Measurements from ENCODE around the gene PCSK6.
"Not testable (repeated sequence)": the region's sequence is repeated elsewhere in the genome, so short reads cannot be mapped to it uniquely, and the experiment has no call there.

The PCSK6 gene

DNA sequence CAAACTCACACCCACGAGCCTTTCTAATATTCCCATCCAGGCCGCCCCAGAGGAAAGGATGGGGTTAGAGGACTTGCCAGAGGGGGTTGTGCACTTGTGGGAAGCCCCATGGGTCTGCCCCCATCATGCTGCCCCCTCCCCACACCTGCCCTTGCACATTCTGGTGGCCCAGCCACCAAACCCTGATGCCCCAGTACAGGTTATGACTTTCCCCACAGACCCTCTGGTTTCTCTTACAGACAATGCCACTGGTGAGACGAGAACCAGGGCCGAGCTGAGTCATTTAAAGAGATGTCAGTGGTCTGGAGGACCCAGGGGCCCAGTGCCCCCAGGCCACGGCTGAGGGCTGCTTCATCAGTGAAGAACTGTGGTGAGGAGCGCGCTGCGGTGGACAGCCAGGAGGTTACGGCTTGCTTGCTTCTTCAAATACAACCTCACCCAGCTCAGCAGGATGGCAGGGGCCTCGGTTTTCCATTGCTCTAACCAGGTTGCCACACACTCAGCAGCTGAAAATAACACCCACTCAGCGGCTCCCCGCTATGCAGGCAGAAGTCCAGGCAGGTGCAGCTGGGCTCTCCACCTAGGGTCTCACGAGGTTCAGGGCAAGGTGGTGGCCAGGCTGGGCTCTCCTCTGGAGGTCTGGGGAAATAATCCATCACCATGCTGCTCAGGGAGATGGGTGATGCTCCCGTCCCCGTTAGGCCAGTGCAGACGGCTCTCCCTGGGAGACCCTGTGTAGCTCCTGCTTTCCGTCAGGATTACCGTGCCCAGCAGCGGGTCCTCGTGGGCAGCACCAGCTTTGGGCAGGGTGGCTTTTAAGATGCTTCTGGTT lies 180.7 kb downstream of the PCSK6 start:
- DNase-seq (ENCODE audit: low read depth): no peak

DNA sequence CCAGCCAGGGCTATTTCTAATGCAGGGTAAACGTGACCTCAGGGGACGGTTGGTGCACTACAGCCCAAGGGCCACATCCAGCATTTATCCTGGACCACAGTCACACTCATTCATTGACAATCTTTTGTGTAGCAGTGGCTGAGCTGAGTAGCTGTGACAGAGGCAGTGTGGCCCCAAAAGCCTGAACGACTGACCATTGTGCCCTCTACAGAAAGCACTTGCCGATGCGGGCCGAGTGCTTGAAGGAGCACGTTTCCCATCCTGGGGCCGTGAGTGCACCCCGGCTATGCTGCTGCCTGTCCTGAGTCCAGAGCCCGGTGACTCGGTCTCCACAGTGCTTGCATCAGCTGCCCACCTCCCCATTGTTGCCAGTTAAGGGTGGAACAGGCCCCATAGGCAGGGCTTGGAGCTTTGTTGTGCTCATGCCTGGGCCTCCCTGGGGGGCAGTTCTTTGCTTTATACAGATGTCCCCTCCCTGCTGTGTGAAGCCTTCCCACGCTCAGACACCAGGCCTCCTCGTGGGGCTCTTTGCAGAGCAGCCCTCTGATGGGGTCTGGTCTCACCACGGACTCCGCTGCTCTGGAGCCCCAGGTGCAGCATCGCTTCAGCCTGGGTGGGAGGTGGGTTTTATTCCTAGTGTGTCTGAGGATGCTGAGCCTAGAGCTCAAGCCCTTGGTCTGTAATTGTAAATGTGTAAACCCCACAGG lies 181.5 kb downstream of the PCSK6 start:
- no peak for DNase-seq (ENCODE audit: low read depth)

DNA sequence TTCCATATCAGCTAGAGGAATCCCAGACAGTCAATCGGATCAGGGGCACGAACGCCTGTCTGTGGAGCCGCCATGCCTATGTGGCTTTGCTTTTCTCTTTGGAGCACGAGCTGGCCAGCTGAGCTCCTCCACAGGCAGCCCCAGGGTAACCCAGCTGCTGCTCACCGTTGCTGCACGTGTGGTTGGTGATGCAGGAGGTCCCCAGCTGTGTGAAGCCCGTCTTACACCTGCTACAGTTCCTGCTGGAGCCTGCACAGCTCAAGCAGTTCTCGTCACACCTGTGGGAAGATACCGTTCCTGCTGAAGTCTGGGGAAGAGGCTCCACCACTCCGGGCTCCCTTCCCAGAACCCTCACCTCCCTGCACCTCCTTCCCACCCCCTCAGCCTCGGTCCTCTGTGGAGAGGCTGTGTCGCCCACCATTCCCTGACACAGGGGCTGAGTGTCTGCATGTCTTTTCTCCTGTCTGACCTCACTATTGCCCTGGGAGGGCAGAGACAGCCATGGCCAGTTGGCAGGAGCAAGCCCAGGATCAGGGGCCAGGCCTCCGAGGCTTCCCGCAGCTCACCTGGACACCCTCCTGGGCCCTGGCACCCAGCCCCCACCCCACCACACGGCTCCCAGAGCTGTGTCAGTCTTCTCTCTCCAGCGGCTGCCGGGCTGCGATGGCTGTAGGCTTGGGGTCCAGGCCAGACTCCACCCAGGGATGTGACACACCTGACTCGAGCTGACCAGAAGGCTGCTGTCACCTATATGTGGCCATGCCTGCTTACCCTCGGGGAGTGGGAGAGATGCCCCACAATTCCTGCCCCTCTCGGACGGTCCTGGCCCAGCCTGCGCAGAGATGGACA lies 182.2 kb downstream of the PCSK6 start:
- no peak for DNase-seq (ENCODE audit: low read depth)

DNA sequence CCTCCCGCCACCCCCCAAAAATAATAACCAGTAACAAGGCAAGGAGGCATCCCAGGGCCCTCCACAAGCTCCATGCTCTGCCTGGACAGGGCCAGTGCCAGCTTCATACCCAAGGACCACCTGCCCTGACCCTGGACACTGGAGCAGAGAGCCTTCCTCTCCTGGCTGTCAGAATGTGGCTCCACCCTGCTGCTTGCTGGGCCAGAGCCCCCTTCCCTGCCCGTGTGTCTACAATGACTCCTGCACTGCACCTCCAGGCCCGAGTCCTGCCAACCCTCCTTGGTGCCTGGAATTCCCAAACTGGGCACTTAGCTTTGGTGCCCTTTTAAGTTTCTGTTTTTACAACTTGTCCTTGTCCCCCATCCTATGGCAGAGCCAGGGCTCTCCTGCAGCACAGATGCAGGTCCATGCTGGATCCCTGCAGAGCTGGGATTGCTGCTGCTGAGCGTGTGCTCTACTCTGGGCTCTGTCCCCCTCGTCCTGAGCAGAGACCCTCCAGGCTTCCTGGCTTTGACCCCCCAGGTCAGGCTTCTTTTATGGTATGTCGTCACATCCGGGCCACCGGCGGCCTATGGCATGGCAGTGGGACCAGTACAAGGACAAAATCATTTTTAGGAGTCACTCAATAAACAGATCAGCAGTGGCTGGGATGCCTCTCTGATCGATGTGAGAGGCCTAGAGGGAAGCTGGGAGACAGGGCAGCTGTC lies 183.0 kb downstream of the PCSK6 start:
- DNase-seq (ENCODE audit: low read depth): no peak

DNA sequence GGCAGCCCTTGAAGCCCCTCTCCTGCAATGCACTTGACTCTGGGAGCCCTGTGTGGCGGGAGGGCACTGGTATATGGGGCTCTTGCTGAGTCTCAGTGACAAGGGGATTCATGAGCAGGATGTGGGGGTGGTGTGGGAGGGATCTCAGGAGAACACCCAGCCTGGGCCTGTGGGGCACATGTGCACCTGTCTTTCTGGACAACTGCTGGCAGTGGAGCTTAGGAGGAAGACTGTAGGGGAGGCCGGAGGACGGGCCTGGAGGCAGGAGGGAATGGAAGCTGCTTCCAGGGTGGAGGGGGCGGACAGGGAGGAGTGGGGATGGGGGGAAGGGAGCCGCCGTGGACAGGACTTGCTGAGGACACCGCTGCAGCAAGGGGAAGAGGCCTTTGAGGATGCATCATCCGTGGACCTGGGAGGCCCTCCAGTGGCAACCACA lies 183.7 kb downstream of the PCSK6 start:
- no peak for DNase-seq (ENCODE audit: low read depth)

DNA sequence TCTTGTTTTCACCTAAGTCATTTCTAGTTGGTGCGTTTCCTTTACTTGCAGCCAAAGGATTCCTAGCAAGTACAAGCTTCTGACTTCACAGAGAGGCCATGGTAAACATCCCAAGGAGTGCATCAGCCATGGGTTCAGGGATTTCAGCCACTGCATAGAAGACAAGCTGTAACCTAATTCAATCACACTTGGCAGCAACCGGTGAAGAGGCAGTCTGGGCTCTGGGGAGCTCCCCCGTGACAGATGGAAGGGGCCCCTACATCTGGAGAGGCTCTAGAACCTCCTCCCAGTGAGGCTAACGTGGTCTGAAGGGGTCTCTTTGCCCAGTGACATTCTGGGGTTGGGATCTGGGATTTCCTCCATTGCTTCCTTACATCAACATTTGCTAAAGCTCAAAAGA lies 186.1 kb downstream of the PCSK6 start:
- DNase-seq (ENCODE audit: low read depth): no peak

DNA sequence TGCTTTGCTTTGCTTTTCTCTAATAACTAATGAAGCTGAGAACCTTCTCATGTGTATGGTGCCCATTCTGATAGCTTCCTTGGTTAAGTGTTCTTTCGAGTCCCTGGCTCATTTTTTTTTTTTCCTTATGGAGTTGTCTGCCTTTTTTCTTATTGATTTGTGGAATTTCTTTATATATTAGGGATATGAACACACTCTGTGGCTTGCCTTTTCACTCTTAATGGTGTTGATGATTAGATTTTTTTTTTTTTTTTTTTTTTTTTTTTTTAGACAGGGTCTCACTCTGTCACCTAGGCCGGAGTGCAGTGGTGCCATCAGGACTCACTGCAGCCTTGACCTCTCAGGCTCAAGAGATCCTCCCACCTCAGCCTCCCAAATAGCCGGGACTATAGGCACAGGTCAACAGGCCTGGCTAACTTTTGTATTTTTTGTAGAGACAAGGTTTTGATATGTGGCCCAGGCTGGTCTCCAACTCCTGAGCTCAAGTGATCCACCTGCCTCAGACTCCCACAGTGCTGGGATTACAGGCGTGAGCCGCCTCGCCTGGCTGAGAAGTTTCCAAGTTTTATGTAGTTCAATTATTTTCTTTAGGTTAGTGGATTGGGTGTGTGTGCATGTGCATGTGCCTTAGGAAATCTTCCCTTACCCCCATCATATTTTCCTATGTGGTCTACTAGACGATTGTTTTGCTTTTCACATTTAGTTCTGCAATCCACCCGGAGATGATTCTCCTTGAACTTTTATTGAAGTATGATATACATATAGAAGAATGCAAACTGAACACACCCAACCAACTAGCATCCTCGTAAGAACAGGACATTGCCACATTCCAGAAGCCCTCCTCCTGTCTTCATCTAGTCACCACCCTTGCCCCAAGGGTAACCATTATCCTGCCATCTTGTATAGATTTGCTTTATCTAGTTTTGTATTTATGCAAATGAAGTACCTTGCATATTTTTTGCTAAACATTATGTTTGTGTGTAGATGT lies 192.8 kb downstream of the PCSK6 start:
- no peak for DNase-seq (ENCODE audit: low read depth)

DNA sequence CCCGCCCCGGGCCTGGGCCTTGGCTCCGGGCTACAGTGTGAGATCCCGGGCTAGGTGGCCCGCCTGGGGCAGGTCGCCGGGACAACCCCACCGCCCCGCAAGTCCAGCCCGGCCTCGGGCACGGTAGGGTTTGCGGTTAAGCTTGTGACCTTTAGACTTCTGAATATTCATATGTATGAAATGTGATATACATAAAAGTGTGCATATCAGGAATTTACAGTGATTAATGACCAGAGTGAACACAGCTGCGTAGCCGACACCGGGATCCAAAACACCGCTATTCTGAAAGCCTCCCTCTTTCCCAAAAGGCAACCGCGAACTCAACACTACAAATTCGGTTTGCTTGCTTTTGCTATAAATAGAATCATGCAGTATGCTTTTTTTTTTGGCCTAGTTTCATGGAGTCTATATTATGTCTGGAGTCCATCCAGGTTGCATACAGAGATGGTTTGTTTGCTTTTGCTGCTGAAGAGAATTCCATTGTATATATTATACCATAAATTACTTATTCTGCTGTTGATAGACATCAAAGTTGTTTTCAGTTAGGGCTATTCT lies 193.8 kb downstream of the PCSK6 start:
- DNase-seq (ENCODE audit: low read depth): no peak

DNA sequence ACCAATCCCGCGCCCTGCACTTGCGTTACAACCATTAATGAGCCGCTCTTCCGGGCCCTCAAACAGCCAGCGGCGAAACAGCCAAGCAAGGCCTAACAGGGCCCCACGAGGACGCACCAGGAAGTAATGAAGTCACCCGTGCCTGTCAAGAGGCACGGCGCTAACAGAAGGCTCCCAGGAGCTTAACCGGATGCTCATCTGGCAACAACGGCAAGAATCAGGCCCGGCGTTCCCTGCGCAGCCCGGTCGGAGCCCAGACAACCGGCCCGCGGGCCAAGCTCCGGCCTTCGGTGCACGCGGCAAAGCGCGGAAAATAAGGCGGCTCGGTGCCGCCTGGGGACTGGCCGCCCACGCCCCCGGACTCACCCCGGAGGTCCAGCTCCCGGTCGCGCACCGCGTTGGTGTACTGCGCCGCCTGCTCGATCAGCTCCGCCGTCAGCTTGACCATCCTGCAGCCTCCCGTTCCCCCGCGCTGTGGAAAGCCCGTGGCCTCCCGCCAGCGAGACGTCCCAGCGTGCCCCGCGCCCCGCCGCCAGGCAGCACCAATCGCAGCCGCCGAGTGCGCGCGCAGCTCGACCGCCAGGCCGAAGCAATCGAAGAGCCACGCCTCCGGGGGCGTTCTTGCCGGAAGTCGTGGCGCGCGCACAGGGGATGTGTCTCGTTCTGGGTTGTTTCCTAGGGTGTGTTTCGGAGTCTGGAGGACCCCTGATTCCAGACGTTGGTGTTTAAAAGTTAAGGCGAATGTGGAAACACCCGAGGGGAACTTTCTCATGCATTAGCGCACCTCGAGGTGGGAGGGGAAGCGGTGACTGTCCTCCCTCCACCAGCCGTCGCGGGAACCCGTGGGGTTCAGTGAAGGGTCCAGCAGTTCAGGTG lies 194.5 kb downstream of the PCSK6 start, which contains the start of gene SNRPA1:
Gene SNRPA1, minus strand, starts transcription at position 518 of the 876 bp plus-strand sequence. Its CDS starts 70 bp downstream, at position 448.
- DNase-seq (ENCODE audit: low read depth): peak; percentile 92

DNA sequence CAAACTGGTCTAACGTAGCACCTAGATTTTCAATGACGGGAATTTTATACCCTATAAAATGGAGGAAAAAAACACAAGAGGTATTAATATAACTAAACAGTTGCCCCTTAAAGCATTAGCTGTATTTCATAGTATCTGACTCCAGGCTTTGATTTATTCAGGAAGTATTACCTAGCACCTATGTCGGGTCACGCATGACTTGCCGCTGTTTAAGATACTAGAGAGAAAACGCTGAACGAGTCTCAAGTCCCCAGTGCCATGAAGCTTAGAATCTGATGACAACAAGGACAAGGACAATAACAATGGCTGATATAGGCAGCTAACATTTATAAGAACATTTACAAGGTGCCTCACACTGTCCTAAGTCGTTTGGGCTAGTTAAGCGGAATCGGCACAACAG lies 196.4 kb downstream of the PCSK6 start:
- no peak for DNase-seq (ENCODE audit: low read depth)

DNA sequence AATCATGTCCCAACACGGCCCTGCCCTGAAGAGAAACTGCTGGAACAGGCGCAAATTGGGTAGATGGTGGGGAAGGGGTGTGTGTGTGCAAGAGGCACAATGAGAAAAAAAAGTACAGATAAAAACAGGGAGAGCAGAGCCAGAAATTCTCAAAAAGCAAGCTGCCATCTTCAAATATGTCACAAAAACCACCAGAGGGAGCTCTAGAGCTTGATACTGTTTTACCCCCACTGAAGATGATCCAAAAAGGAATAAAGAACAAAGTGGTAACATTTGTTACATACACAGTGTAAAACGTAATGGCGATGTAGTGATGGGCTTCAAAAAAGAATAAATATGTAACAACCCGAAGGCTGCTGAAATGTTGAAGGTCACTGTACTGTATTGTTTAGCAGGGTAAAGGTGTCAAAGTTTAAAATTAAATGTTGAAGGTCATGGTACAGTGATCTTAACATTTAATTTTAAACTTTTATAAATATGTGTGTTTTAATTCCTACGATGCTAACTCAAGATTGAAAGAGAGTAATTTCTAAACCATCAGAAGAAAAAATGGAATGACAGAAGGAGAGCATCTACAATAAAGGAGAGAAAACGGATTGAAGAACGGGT lies 200.5 kb downstream of the PCSK6 start:
- DNase-seq (ENCODE audit: low read depth): no peak

DNA sequence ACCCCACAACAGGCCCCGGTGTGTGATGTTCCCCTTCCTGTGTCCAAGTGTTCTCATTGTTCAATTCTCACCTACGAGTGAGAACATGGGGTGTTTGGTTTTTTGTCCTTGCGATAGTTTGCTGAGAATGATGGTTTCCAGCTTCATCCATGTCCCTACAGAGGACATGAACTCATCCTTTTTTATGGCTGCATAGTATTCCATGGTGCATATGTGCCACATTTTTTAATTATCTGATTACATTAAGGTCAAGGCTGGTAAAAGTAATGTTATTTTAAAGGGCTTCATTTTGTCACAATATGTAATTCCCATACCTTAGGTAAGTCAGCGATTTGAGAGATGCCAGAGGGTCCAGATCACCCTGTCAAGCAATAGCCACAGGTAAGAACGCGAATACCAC lies 202.2 kb downstream of the PCSK6 start:
- DNase-seq (ENCODE audit: low read depth): not testable (repeated sequence)

DNA sequence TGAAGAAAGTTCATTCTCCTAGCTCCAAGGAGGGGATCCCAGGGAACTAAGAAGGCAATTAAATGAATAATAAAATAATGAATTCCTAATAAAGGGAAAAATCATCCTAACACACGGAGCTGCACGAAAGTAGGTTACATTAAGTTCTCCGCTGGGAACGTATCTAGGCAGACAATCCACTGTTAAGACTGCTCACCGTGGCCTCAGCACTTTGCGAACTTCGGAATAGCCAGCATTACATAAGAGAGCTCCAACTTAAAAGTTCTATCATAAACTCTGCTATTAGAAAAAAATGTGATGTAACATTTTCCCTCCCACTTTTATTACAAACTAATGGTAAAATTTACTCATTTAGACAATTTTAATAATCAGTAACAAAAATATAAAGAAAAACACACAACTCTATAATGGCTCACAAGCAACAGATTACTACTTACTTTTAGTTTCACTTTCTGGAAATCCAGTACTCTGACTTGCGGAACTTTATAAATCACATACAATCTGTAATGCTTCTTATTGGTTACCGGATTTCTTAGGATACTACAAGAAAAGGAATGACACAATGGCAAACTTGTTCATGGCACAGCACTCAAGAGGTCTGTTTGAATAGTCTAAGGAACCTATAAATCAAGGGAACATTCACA lies 202.9 kb downstream of the PCSK6 start:
- no peak for DNase-seq (ENCODE audit: low read depth)

DNA sequence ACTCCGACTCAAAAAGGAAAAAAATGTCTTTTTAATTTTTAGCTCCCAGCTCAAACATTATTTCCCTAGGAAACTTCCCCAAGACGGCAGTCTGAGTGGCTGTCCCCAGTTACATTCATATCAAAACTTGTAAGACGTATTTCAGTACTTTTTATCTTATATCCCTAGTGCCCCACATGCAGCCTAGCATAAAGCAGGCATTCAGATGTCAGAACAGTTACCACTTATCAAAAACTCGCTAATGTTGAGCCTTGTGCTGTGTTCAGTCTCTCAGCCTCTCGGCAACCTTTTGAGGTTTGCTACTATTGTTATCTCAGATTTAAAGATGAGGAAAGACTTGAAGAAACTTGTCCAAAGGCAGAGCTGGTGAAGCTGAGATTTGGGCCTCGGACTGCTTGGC lies 205.6 kb downstream of the PCSK6 start:
- no peak for DNase-seq (ENCODE audit: low read depth)

DNA sequence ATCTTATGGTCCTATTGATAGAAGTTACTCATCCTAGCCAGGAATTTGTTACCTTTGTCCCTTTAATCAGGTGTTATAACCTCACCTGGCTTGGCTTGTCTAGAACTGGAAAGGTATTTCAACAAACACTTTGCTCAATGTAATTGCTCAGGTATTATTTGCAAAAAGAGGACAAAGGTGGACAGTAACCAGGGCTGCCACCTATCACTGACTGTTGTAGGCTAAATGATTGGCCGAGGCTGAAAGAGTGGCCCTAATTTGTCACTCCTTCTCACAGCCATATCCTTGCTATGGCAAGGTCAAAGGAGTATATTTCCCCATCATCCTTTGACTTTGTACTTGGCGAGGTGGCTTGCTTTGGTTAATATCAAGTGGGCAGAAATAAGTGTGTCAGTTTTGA lies 209.5 kb downstream of the PCSK6 start:
- no peak for DNase-seq (ENCODE audit: low read depth)

DNA sequence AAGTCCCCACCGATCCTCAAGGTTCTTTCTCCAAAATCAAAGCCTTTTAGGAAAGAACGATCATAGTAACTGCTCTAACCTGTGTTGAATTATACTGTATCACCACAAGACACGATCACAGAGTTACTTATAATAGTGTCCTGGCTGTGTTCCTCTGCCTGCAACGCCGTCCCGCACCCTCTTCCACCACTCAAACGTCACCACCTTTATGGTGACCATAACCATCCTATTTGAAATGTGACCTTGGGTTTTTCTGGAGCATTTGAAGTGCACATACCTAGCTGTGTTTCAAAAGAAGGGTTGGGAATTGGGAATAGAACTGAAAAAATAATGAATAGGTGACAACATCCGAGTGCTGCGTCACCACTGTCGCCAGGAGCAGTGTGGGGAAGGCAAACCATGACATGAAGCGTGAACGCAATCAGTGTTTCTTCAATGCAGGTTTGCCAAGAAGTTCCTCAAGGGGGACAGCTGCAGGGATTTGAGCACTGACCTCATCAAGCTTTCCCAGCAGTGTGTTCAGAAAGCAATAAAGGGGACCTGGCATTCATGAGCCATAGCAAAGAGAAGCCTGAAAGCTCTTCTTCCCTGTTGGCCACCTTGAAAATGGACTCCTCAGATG lies 211.5 kb downstream of the PCSK6 start:
- no peak for DNase-seq (ENCODE audit: low read depth)

DNA sequence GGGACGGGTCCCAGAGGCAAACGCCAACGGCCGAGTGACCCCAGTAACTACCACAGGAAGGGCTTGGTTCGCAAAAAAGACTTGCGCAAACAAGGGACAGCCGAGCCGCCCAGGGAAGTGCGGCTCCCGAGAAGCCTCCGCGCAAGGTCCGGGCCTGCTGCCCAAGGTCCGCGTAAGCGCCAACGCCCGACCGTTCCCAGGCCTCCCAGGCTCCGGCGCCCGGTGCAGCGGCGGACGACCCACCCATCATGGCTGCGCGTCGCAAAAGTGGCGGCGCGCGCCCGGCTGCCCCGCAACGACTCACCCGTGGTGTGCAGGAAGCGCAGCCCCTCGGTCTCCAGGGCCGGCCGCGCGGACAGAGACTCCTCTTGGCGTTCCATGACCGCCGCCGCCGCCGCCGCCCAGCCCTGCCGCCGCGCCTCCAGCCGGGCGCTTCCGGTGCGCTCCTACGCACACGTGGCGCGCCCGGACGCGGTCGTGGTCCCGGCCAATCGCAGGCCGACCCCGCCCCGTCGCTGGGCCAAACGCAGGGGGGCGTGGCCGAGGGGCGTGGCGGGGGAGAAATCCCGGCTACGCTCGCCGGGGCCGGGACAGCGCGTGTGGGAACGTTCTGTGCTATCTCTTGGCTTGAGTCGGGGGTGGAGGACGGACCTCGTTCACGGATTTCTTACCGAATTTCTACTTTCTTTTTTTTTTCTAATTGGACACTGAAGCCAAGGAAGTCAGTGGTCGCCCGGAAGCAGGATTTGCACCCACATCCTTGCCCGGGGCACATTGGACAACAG lies 212.3 kb downstream of the PCSK6 start, which contains the start of gene SELENOS:
Gene SELENOS, minus strand, starts transcription at position 448 of the 785 bp plus-strand sequence. Its CDS starts 68 bp downstream, at position 380.
- DNase-seq (ENCODE audit: low read depth): peak; percentile 72

Measured in stimulated activated CD8-positive, alpha-beta memory T cell treated with anti-CD3 and anti-CD28 coated beads, Interleukin-15, amount 100 ng/mL, for 1 hour (primary cell).